Stimulated activated naive CD4-positive, alpha-beta T cell (primary cell): ENCODE results near the gene SVIL.
"Not testable (repeated sequence)": the region's sequence is repeated elsewhere in the genome, so short reads cannot be mapped to it uniquely, and the experiment has no call there.

ENCODE experiments used
- DNase-seq, 6 experiments: peaks; one replicate each; lab custom pipeline; 2025; lab: John Stamatoyannopoulos, UW

Gene SVIL

GRCh38 chr10:29515879-29516278 lies 118.9 kb downstream of the SVIL start:
- DNase-seq: not testable (repeated sequence)

- not testable (repeated sequence) for DNase-seq
These were observed 119.7 kb downstream of the SVIL start for GRCh38 chr10:29515104-29515503.

- no peak for DNase-seq
These were observed 120.5 kb downstream of the SVIL start for GRCh38 chr10:29514306-29514705.

- DNase-seq: no peak
These were observed 122.3 kb downstream of the SVIL start for GRCh38 chr10:29512425-29512974.

- DNase-seq: not testable (repeated sequence)
These were observed 123.0 kb downstream of the SVIL start for GRCh38 chr10:29511806-29512205.

- DNase-seq: not testable (repeated sequence)
These were observed 124.2 kb downstream of the SVIL start for GRCh38 chr10:29510483-29511157.

- DNase-seq: no peak
These were observed 126.1 kb downstream of the SVIL start for GRCh38 chr10:29508554-29509244.

- DNase-seq: not testable (repeated sequence)
These were observed 127.0 kb downstream of the SVIL start for GRCh38 chr10:29507750-29508149.

GRCh38 chr10:29506324-29506921 lies 128.3 kb downstream of the SVIL start:
- DNase-seq: not testable (repeated sequence)

GRCh38 chr10:29502351-29502750 lies 132.4 kb downstream of the SVIL start:
- no peak for DNase-seq

GRCh38 chr10:29501692-29502091 lies 133.1 kb downstream of the SVIL start:
- DNase-seq: no peak

- DNase-seq: no peak
These were observed 134.7 kb downstream of the SVIL start for GRCh38 chr10:29499993-29500537.

- DNase-seq: peak in 5 of 6 experiments; percentile 10 to 40 (median 11)
These were observed 138.2 kb downstream of the SVIL start for GRCh38 chr10:29496341-29497162.

- DNase-seq: no peak
These were observed 139.4 kb downstream of the SVIL start for GRCh38 chr10:29495366-29495765.

GRCh38 chr10:29493697-29494096 lies 141.1 kb downstream of the SVIL start:
- no peak for DNase-seq

GRCh38 chr10:29492774-29493173 lies 142.0 kb downstream of the SVIL start:
- DNase-seq: no peak

- DNase-seq: no peak
These were observed 142.9 kb downstream of the SVIL start for GRCh38 chr10:29491918-29492317.

GRCh38 chr10:29490781-29491280 lies 143.9 kb downstream of the SVIL start:
- not testable (repeated sequence) for DNase-seq

GRCh38 chr10:29488471-29488870 lies 146.3 kb downstream of the SVIL start:
- DNase-seq: not testable (repeated sequence)

- DNase-seq: not testable (repeated sequence)
These were observed 146.9 kb downstream of the SVIL start for GRCh38 chr10:29487884-29488266.
